Endothelial cell of umbilical vein (primary cell): ENCODE results near the gene EVC. TPM values are rescaled to one million over a fixed set of nuclear protein-coding genes. Genes with fewer than 3 reads are reported as not detected.

Experiments
- BruUV-seq: library from RNA; stranded (reverse); fragments of 400-500 nt; replicated peaks from 2 replicates; lab custom pipeline; 2021; lab: Mats Ljungman, UMichigan
- CTCF ChIA-PET: fragments of 300-600, 350-600 bp; sonication (Branson Sonifier 250); formaldehyde crosslinking; loops from one replicate; lab custom pipeline; 2021; ENCODE audit warnings: antibody characterized with exemption, inconsistent platforms; lab: Charles Lee
- POLR2A ChIA-PET: fragments of 300-600, 350-600 bp; sonication (Branson Sonifier 250); formaldehyde crosslinking; loops from one replicate; lab custom pipeline; 2021; ENCODE audit warnings: antibody characterized with exemption, inconsistent platforms; lab: Charles Lee
- DNase-seq: peaks from one replicate; pipeline ENCODE4 v3.0.0-alpha.2; 2011; ENCODE audit warnings: low read depth, low spot score
- FAIRE-seq: peaks from 2 replicates; lab custom pipeline; 2011; peaks lifted over from hg19 to GRCh38; lab: Jason Lieb, UNC
- H2AFZ ChIP-seq: 2 replicates; pipeline ENCODE4 v1.6.0; 2012; ENCODE audit warnings: low read depth, low read length, control low read depth, inconsistent platforms
- H3K27ac ChIP-seq: 2 replicates; pipeline ENCODE4 v1.5.1; 2011; ENCODE audit warnings: low read depth, mild to moderate bottlenecking, control low read depth, low read length, moderate library complexity; ENCODE audit not compliant: insufficient read depth
- H3K27me3 ChIP-seq, 2 experiments: 2 replicates each; pipeline versions ENCODE4 v1.6.0 to v1.6.1; 2011; ENCODE audit warnings: low read length in 2 of 2, mixed read lengths in 1 of 2; ENCODE audit not compliant: control insufficient read depth in 2 of 2, insufficient read depth in 2 of 2
- H3K36me3 ChIP-seq, 2 experiments: 2 replicates in 1 of 2; 3 replicates in 1 of 2; pipeline ENCODE4 v1.5.1; 2011; ENCODE audit warnings: low read length in 2 of 2, mild to moderate bottlenecking in 1 of 2, moderate library complexity in 1 of 2; ENCODE audit not compliant: control insufficient read depth in 2 of 2, insufficient read depth in 2 of 2; ENCODE audit errors: extremely low read depth in 1 of 2
- H3K4me1 ChIP-seq: 3 replicates; pipeline ENCODE4 v1.5.1; 2011; ENCODE audit warnings: mild to moderate bottlenecking, low read length; ENCODE audit not compliant: control insufficient read depth, insufficient read depth; ENCODE audit errors: extremely low read depth
- H3K4me2 ChIP-seq: 2 replicates; pipeline ENCODE4 v1.6.1; 2011; ENCODE audit warnings: low read length, control low read depth, mixed read lengths; ENCODE audit not compliant: insufficient read depth
- H3K4me3 ChIP-seq, 3 experiments: fragments of 200-600 bp in 1 of 3; sonication (generic), shearing (Covaris generic) in 1 of 3; replicated peaks in 1 of 3; 2 replicates each; pipeline ENCODE4 v1.5.1; 2011 to 2016; ENCODE audit warnings: control low read depth in 3 of 3, low read length in 3 of 3, mild to moderate bottlenecking in 2 of 3, inconsistent platforms in 1 of 3, low read depth in 1 of 3, moderate library complexity in 1 of 3; ENCODE audit not compliant: insufficient read depth in 1 of 3
- H3K79me2 ChIP-seq: 2 replicates; pipeline ENCODE4 v1.6.0; 2012; ENCODE audit warnings: low read length, inconsistent platforms; ENCODE audit not compliant: control insufficient read depth, insufficient read depth
- H3K9ac ChIP-seq: replicated peaks from 2 replicates; pipeline ENCODE3; 2011; ENCODE audit warnings: low read length, control low read depth; ENCODE audit not compliant: insufficient read depth; ENCODE audit errors: extremely low read depth
- H3K9me1 ChIP-seq: replicated peaks from 3 replicates; pipeline ENCODE4 v1.6.0; 2011; ENCODE audit warnings: mild to moderate bottlenecking, low read length; ENCODE audit not compliant: control insufficient read depth, insufficient read depth; ENCODE audit errors: extremely low read depth
- H3K9me3 ChIP-seq: replicated peaks from 2 replicates; pipeline ENCODE4 v1.5.1; 2012; ENCODE audit warnings: low read length, inconsistent platforms; ENCODE audit not compliant: control insufficient read depth, insufficient read depth
- H4K20me1 ChIP-seq: replicated peaks from 2 replicates; pipeline ENCODE3; 2011; ENCODE audit warnings: mild to moderate bottlenecking, low read length; ENCODE audit not compliant: control insufficient read depth, insufficient read depth; ENCODE audit errors: extremely low read depth
- EZH2 ChIP-seq: IDR thresholded peaks from 2 replicates; pipeline ENCODE4 v1.6.1; 2012; ENCODE audit warnings: borderline replicate concordance, low read depth, mild to moderate bottlenecking, moderate library complexity, low read length, inconsistent platforms; ENCODE audit not compliant: severe bottlenecking
- FOS ChIP-seq: IDR thresholded peaks from 2 replicates; pipeline ENCODE4 v1.6.1; 2011; ENCODE audit warnings: mild to moderate bottlenecking, low read length, moderate library complexity, borderline replicate concordance; ENCODE audit not compliant: insufficient read depth
- GATA2 ChIP-seq: IDR thresholded peaks from 2 replicates; pipeline ENCODE4 v1.7.0; 2011; ENCODE audit warnings: low read depth, mild to moderate bottlenecking, moderate library complexity, mixed read lengths, low read length; ENCODE audit not compliant: insufficient read length, insufficient read depth
- JUN ChIP-seq: IDR thresholded peaks from 2 replicates; pipeline ENCODE4 v1.6.1; 2011; ENCODE audit warnings: borderline replicate concordance, low read depth; ENCODE audit not compliant: insufficient read length, insufficient read depth
- MYC ChIP-seq: IDR thresholded peaks from one replicate; pipeline ENCODE4 v1.6.1; 2011; ENCODE audit warnings: mild to moderate bottlenecking, low read depth, low read length
- POLR2A ChIP-seq: IDR thresholded peaks from 2 replicates; pipeline ENCODE4 v1.6.1; 2012; ENCODE audit warnings: low read depth, mild to moderate bottlenecking, control low read depth, low read length
- POLR2AphosphoS5 ChIP-seq: IDR thresholded peaks from 2 replicates; pipeline ENCODE4 v1.6.1; 2012; ENCODE audit warnings: low read depth, mild to moderate bottlenecking, control low read depth, low read length, moderate library complexity; ENCODE audit not compliant: insufficient read depth
- dilution Hi-C: fragments of 300-500 bp; cut with MboI; formaldehyde crosslinking; loops from one replicate; pipeline ENCODE4 v1.15.0; 2019; ENCODE audit warnings: low sequenced_read_pairs; ENCODE audit not compliant: extremely low pct_ligation_motif_present
- intact Hi-C: fragments of 100-400 bp; cut with micrococcal nuclease; formaldehyde crosslinking; loops from one replicate; pipeline ENCODE4 v1.10.0; 2022
- polyA plus RNA-seq, 4 experiments: library from polyadenylated mRNA; depleted of rRNA in 3 of 4; stranded (reverse) in 3 of 4; unstranded in 1 of 4; fragments of >200 nt; gene quantifications; 2 replicates each; pipeline versions ENCODE4 v1.2.1 to v1.2.3, GENCODE V29; 2011 to 2012; ENCODE audit warnings: missing spikeins in 1 of 4
- total RNA-seq: library from RNA; stranded (reverse); gene quantifications from 2 replicates; pipeline ENCODE4 v1.2.3, GENCODE V29; 2021
- TF ChIP-seq, protein P1 (sequence below), 2 donors: IDR thresholded peaks; 1 replicate in 1 of 2; 2 replicates in 1 of 2; pipeline ENCODE4 v1.5.1; 2011; ENCODE audit warnings: low read length in 2 of 2, mild to moderate bottlenecking in 2 of 2, moderate library complexity in 2 of 2, control low read depth in 1 of 2, inconsistent platforms in 1 of 2, low read depth in 1 of 2; ENCODE audit not compliant: insufficient read depth in 1 of 2; ENCODE audit errors: extremely low read depth in 1 of 2
- TF ChIP-seq, protein P2 (sequence below): IDR thresholded peaks from 2 replicates; pipeline ENCODE4 v1.6.1; 2011; ENCODE audit not compliant: insufficient read depth, insufficient read length

The EVC gene
- total and polyA plus RNA-seq, 2 donors (not counting 3 experiments of a cell fraction or from before 2014, with no cell fraction given) = 6.3 to 31.6 TPM

DNA sequence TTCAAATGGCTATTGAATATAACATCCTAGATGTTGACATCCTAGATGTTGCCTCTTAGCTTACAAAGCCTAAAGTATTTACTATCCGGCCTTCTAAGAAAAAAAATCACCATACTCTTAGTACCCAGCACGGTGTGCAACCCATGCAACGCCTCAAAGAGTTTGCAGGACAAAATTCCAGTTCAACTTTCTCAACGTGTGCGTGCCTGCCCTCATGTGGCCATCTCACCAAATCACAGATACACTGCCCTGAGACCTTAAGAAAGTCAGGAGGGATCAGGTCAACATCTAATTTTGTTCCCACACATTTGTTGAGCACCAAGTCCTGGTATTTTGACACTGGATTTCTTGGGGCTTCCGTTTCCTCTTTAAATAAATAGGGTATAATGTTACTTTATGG lies 113.6 kb downstream of the EVC start:
- Histone ChIP-seq H3K79me2 (no peaks in the 10 kb centered on the region), H3K36me3 (peaks cover 2 to 6% of the 10 kb centered on the region in 2 experiments), H4K20me1 (no peaks in the 10 kb centered on the region), H3K4me1 (peaks cover 23% of the 10 kb centered on the region), H3K27ac (no peak overlapping the region), H3K4me3 (no peak overlapping the region), H3K27me3 (no peaks in the 10 kb centered on the region), H3K4me2 (peak overlapping the region; percentile 14), H3K9me3 (no peaks in the 10 kb centered on the region), H3K9ac (no peak overlapping the region), H3K9me1 (no peaks in the 10 kb centered on the region), H2AFZ (no peak overlapping the region)
- CTCF ChIA-PET = interaction anchor here (1.0 to 2.7 kb wide), 3 partner anchors 11 to 774 kb away, joined by 3 to 25 read pairs (median 8); partner anchors contain the start of gene STK32B
- FAIRE-seq (peak; percentile 93), DNase-seq (peak; percentile 58)
- no TSS peak for BruUV-seq
- POLR2A ChIA-PET = no interaction called here
- TF ChIP-seq FOS = no peak
- TF ChIP-seq GATA2 = no peak
- no peak for TF ChIP-seq JUN
- TF ChIP-seq, protein P1, sequence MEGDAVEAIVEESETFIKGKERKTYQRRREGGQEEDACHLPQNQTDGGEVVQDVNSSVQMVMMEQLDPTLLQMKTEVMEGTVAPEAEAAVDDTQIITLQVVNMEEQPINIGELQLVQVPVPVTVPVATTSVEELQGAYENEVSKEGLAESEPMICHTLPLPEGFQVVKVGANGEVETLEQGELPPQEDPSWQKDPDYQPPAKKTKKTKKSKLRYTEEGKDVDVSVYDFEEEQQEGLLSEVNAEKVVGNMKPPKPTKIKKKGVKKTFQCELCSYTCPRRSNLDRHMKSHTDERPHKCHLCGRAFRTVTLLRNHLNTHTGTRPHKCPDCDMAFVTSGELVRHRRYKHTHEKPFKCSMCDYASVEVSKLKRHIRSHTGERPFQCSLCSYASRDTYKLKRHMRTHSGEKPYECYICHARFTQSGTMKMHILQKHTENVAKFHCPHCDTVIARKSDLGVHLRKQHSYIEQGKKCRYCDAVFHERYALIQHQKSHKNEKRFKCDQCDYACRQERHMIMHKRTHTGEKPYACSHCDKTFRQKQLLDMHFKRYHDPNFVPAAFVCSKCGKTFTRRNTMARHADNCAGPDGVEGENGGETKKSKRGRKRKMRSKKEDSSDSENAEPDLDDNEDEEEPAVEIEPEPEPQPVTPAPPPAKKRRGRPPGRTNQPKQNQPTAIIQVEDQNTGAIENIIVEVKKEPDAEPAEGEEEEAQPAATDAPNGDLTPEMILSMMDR (IDR thresholded peaks at IDR 0.05; ENCODE audit: extremely low read depth in 1 of 2, insufficient read depth in 1 of 2, low read depth in 1 of 2, low read length in 2 of 2) = peak; percentile 58 to 70
- peak; percentile 9 for TF ChIP-seq POLR2A
- TF ChIP-seq POLR2AphosphoS5 = no peak
- TF ChIP-seq, protein P2, sequence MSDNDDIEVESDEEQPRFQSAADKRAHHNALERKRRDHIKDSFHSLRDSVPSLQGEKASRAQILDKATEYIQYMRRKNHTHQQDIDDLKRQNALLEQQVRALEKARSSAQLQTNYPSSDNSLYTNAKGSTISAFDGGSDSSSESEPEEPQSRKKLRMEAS = no peak
- no peak for TF ChIP-seq MYC
- TF ChIP-seq EZH2 = no peak
- intact Hi-C loops (loop anchor here (1.0 to 2.0 kb wide), 2 partner anchors 156 to 774 kb away; no protein-coding TSS in a partner anchor), dilution Hi-C loops (no loop called here)
